ENCODE measurements around the gene SCGB2A2.

SCGB2A2 gene

DNA sequence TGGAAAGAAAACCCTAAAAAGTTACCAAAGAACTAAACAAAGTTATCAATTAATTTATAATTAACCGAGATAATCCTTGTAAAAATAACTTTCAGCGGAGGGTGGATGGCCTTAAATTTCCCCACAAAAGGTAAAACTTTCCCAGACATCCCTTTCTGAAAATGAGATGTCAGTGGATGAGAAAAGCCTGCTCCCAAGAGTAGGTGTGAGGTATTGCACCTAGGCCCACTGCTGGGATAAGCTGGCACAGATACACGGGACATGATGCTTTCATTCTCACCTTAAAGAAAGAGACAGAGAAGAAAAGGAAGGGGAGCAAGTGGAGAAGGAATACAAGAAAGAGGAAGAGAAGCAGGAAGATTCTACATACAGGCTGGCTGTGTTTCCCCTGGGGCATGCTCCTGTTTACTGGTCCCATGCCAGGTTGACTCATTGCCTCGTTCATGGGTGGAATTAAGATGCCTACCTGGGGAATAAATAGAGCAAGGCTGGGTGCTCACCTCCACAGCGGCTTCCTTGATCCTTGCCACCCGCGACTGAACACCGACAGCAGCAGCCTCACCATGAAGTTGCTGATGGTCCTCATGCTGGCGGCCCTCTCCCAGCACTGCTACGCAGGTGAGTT lies at the start of gene SCGB2A2:
Gene SCGB2A2, plus strand, starts transcription at position 505 of the 625 bp plus-strand sequence. Its CDS starts 59 bp downstream, at position 564.
- no peak for DNase-seq (ENCODE audit: low read depth in 3 of 3)

DNA sequence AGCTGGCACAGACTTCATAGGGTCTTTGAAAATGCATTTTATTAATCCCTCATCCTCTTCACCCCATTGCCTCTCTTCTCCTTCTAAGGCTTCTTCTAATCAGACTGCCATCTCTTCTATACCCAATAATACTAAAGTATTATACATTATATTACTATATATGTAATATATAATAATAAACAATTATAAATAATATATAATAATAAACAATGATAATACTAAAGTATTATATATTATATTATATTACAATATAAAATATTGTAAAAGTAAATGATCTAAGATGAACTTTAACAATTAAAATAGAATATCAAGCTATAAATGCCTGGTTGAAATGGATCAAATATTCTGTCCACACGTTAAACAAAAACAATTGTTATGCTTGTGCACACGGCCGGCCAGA lies 48.5 kb upstream of the SCGB2A2 start:
- DNase-seq (ENCODE audit: low read depth in 3 of 3), result no peak

DNA sequence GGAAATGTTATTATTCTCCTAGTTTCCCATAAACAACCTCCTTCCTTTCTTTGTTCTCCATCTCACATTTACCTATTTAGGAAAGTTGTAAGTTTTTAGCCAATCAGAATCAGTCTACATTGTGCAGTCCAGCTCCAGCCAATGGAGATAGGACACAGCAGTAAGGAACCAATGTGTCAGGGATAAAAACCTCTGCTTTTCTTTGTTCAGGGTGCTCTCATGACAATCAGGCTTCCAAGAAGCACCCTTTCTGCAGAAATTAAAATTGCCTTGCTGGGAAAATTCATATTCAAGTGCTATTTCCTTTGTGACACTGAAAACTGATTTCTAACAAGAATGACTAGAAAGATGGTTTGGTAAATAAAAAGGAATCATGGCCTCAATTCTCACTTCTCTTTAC lies 46.9 kb upstream of the SCGB2A2 start:
- no peak for DNase-seq (ENCODE audit: low read depth in 3 of 3)

DNA sequence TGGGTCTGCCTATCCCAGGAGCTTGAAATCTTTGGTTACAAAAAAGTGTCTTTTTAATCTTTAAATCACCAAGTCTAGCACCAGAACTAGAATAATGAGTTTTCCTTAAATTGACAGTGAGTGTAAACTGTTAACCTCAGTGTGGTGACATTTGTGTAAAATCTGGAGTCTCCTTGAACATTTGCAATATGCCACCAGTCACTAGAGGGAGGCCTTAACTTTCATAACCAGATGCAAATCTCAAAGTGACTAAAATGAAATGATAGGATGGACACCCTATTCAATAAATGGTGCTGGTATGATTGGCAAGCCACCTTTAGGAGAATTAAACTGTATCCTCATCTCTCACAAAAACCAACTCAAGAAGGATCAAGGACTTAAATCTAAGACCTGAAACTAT lies 36.2 kb upstream of the SCGB2A2 start:
- no peak for DNase-seq (ENCODE audit: low read depth in 3 of 3)

DNA sequence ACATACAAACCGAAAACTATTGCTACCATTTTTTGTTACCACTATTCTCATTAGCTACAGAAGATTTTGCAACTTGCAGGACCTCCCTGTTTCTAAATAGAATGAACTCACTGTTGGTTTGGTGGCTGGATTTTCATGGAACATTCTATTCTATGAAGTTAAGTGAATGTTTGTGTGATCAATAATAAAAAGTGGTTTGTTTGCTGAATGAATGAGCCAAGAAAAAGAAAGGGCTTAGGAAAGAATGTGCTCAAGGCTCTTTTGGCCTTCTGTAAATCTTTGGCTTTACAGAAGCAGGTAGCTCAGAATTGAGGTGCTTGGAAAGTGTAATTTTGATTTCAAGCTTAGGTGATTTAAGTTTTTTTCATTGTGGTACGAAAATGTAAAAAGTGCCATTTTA lies 33.8 kb upstream of the SCGB2A2 start:
- DNase-seq (ENCODE audit: low read depth in 3 of 3), result no peak

DNA sequence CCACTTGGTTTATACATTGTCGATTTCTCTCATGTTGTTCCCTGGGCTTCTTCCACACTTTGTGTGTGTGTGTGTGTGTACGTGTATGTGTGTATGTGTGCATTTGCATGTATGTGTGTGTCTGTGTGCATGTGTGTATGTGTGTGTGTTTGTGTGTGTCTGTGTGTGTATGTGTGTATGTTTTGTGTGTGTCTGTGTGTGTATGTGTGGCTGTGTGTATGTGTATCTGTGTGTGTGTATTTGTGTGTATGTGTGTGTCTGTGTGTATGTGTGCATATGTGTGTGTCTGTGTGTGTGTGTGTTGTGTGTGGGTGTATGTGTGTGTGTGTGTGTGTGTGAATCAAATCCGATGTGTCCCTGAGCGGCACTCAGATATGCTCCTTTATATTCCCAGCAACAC lies 32.5 kb upstream of the SCGB2A2 start:
- no peak for DNase-seq (ENCODE audit: low read depth in 3 of 3)

DNA sequence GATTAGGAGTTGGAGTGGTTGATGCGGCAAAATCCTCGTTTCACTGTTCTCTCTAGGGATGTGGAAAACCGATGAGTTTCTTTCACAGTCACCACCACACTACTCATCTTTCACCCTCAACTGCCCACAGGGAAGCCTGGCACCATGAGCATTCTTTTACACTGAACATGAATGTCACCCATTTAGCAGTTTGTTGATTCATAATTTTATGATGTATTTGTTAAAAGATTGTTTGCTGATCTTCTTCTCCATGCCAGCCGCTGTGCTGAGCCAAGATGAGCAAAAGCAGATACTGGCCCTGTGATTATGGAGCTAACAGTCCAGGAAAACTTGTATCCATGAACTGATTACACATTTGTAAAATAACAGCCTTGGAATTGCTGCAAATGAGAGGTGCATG lies 31.8 kb upstream of the SCGB2A2 start:
- no peak for DNase-seq (ENCODE audit: low read depth in 3 of 3)

DNA sequence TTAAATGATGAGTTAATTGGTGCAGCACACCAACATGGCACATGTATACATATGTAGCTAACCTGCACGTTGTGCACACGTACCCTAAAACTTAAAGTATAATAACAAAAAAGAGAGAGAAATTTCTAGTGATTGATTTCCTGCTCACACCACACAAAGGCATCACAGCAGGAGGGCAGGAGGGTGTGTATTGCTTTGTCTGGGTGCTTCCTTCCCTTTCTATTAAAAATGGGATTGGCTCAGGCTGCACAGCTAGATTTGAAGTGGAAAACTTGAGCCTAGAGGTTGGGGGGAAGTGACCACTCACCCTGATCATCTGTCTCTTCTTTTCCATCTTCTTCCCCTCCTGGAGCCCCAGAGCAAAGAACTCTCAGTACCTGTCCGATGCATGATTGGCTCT lies 28.9 kb upstream of the SCGB2A2 start:
- no peak for DNase-seq (ENCODE audit: low read depth in 3 of 3)

DNA sequence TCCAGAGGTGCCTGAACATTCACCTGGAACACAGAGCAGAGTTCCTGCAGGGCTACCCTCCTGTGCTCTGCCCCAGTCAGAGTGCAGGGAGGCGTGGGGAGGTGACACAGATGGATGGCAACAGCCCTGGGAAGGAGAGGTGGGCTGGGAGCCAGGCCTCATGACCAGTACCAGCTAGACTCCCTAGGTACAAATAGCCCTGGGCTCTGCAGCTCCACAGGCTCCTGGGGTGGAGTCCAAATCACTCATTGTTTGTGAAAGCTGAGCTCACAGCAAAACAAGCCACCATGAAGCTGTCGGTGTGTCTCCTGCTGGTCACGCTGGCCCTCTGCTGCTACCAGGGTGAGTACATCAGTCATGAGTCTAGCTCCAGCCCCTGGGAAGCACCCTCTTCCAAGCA lies 27.9 kb upstream of the SCGB2A2 start, which contains the start of gene SCGB1D2:
Gene SCGB1D2, plus strand, starts transcription at position 219 of the 400 bp plus-strand sequence. Its CDS starts 69 bp downstream, at position 288.
- no peak for DNase-seq (ENCODE audit: low read depth in 3 of 3)

DNA sequence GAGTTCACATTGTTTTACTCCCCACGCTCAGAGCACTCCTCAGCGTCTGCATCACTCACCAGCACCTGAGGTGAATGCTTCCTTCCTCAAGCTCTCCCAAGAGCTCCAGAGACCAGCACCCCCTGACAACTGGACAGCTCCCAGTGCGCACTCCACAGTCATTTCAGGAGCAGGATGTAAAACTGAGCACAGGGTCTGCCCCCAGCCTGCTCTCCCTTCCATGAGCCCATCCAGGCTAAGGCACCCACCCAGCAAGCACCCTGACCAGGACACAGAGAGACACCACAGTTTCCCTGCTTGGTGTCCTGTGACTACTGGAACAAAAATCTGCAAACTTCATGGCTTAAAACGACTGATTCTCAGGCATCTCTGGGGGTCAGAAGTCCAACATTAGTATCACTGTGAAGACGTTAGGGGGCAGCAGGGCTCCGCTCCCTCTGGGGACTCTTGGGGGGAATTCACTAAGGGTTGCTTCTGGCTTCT lies 24.6 kb upstream of the SCGB2A2 start:
- DNase-seq (ENCODE audit: low read depth in 3 of 3), result no peak

DNA sequence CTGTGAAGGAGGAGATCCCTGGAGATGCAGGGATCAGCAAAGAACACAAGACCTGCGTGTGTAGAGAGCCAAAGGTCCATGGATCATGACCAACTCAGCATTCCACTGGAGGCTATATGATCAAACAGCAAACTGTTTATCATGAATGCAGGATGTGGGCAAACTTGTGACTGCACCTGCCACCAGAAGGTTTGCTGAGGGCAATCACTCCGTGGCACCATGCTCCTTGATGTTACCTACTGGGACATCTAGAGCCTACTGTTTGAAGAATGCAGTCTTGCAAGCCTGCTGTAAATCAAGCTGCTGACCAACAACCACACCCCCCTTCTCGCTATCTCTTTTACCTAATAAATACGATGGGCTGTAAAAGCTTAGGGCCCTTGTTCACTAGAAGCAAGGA lies 18.3 kb upstream of the SCGB2A2 start:
- DNase-seq (ENCODE audit: low read depth in 3 of 3), result no peak

DNA sequence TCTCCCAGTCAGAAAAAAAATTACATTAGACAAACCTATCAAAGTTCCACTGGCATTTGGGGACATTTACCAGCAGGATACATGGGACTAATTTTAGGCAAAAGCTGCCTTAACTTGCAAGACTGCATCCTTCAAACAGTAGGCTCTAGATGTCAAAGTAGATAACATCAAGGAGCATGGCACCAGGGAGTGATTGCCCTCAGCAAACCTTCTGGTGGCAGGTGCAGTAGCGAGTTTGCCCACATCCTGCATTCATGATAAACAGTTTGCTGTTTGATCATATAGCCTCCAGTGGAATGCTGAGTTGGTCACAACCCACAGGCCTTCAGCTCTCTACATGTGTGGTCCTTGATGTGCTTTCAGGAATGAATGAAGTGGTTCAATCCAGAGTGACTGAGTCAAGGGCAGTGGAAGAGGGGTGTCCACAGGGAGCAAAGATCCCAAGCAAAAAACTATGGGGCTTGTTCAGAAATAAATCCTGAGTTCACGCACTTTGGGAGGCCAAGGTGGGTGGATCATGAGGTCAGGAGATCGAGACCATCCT lies 15.9 kb upstream of the SCGB2A2 start:
- no peak for DNase-seq (ENCODE audit: low read depth in 3 of 3)

DNA sequence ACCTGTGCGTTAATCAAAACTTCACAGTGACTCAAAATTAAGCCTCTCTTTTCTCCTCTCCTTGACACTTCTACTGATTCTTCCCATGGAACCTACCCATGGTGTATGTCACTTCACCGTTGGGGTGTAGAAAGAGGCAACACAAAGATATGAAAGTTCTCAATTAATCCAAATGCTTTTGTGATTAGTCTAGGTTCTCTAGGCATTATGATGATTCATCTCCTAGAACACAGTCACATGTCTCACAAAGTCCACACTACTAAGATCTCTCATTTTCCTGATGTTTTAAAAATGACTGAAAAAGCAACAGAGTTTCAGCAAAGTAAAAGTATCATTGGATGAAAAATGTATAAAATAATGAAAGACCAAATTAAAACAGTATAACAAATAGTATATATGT lies 13.7 kb upstream of the SCGB2A2 start:
- no peak for DNase-seq (ENCODE audit: low read depth in 3 of 3)

DNA sequence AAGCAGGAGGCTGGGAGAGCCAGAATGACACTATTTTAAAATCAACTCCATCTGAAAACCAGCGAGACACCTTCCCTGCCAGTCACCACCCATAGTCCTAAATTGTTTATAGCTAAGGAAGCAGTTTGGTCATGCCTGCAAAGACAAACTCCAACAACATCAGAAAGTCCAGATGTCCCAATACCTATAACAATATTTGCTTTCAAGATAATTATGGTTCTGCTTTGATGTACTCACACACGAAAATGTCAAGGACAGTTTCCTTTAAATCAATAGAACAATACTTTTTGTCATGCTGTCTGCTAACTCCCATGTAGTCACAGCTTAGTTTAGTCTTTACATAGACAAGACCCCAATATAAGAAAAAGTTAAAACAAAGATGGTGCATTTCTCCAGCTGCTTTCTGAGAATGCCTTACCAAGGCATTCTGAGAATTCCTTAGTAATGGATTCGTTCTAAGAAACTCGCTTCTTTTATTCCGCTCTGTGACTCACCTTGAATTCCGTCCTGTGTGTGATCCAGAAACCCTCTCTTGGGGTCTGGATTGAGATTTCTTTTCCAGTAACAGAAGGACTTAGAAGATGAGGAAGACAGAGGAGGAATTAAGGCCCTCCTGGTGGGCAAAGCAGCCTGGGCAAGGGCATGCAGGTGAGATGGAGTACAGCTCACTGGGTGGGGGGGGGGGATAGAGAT lies 9.6 kb upstream of the SCGB2A2 start:
- no peak for DNase-seq (ENCODE audit: low read depth in 3 of 3)

DNA sequence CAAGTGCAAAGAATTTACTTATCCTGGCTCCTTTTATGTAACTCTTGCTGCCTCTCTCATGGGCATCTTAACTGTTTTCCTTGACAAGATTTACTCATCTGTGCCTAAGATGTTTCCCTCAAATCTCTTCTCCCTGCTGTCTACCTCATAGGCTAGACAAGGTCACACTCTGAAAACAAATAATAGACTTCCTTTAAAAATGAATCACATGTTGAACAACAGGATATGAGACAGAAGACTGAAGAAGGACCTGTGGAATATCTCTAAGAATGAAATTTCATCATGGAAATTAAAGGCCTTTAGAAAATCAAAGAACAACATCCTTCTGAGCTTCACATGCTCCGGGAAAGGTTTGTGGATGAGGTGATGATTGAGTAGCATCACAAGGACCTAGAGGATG lies 6.0 kb upstream of the SCGB2A2 start:
- DNase-seq (ENCODE audit: low read depth in 3 of 3), result no peak

DNA sequence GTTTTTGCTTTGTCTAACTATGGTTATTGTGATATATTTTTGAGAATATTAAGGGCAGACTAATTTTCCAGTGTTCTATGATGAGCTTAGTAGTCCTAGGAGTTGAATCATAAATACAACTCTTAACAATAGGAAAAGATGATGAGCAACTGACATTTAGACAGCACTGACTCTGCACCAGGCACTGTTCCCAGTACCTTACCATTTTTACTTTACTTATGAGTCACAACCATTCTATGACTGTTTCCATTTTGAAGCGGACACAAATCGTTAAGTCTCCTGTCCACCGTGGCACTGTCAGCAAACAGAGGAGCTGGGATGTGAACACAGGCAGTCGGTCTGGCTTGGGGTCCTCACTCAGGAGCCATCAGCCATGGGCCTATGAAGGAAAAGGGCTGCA lies 3.4 kb upstream of the SCGB2A2 start:
- no peak for DNase-seq (ENCODE audit: low read depth in 3 of 3)

DNA sequence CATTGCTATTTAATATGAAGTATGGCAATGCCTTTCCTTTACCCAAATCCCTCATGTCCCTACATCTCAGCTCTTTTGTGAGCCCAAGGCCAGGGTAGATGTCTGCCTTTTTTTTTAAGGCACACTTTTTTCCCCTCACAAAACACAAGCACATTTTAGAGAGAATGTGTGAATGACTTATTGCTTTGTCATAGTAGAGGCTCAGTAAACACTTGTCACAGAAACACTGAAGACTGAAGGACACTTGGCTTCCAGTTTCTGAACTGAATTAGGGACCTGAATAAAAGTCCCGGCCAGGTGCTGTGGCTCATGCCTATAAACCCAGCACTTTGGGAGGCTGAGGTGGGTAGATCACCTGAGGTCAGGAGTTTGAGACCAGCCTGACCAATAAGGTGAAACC lies 2.9 kb upstream of the SCGB2A2 start:
- no peak for DNase-seq (ENCODE audit: low read depth in 3 of 3)

DNA sequence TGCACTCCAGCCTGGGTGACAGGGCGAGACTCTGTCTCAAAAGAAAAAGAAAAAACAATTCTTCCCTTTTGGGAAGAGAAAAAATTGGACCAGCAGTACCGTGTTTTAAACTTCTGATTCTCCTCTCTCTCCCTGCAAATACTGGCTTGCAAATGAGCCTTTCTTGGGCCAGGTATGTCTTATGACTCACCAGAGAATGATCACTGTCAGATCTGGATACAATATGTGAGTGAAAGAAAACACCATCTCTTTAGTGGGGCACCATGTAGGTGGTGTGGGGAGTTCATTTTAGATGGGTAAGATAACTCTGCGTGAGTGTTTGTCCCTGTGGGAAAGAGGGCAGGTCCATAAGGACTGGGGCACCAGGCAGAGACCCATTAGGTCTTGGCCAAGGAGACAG lies 2.4 kb upstream of the SCGB2A2 start:
- DNase-seq (ENCODE audit: low read depth in 3 of 3), result no peak

DNA sequence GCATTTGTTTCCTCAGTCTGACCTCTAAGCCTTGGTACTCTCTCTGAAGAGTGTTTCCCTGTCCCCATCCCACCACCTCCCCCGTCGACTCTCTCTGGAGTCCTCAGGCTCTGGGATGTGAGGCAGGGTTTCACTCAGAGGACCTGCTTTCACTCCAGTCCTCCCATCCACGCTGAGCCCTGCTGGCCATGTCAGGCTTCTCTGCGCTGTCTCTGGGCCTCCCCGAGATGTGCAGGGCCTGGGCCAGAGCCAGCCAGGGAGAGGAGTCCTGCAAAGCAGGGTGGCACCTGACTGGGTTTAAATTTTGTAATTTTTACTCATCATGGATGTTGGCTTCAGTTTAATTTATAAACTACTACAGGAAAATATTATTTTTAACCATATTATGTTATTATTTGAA lies 3.3 kb downstream of the SCGB2A2 start:
- no peak for DNase-seq (ENCODE audit: low read depth in 3 of 3)

DNA sequence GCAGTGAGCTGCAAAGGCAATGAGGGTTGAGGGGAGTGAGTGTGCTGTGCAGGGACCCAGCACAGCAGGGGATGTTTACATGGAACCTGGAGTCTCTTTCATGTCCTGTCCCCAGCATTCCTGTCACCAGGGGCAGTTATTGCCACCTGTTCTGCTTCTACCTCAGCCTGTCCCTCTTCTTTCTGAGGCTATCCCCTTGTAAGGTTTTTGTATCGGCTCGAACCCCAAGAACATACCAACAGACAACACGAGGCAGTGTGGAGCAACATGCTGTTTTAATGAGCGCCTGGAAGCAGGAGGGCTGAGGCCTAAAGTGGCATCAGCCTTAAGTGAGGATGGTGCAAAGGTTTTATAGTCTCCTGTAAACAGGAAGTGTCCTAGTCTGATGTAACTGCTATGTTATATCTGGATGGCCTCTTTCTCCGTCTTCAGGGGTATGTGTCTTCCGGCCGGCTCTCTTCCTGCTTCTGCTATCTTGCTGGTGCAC lies 3.9 kb downstream of the SCGB2A2 start:
- DNase-seq (ENCODE audit: low read depth in 3 of 3), result no peak

DNA sequence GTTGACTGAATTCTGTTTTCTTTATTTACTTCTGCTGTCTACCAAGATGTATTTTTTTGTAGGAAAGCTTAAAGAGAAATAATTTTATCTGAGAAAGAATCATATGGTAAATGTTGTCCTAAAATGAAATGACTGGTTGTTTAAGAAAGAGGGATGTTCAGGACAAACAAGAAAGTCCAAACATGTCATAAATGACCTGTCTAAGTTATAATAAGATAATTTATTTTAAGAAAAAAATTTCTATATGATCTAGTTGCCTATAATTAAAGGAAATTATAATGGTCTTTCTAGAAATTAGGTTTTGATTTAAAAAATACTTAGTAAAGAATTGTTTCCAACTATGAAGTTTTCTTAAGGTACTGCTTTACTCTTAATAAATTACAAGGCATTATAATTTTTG lies 10.5 kb downstream of the SCGB2A2 start:
- no peak for DNase-seq (ENCODE audit: low read depth in 3 of 3)

DNA sequence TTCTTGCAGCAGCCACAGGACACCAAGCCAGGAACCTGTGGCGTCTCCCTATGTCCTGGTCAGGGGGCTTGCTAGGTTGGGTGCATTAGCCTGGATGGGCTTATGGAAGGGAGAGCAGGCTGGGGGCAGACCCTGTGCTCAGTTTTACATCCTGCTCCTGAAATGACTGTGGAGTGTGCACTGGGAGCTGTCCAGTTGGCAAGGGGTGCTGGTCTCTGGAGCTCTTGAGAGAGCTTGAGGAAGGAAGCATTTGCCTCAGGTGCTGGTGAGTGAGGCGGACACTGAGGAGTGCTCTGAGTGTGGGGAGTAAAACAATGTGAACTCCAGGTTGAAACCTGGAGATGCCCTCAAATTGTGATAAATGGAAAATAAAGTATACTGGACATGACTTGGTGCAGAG lies 25.5 kb downstream of the SCGB2A2 start:
- DNase-seq (ENCODE audit: low read depth in 3 of 3), result no peak

DNA sequence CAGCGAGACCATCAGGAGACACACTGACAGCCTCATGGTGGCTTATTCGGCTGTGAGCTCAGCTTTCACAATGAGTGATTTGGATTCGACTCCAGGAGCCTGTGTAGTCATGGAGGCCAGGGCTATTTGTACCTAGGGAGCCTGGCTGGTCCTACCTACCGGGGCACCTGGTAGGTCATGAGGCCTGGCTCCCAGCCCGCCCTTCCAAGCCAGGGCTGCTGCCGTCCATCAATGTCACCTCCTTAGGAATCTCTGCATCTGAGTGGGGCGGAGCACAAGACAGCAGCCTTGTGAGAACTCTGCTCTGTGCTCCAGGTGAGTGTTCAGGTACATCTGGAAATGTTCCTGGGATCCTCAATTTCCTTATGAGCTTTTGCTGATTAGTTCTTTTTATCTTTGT lies 29.0 kb downstream of the SCGB2A2 start, which contains the start of gene SCGB1D4:
Gene SCGB1D4, minus strand, starts transcription at position 101 of the 400 bp plus-strand sequence. Its CDS starts 65 bp downstream, at position 36.
- no peak for DNase-seq (ENCODE audit: low read depth in 3 of 3)

All from stimulated activated CD4-positive, alpha-beta T cell treated with anti-CD3 and anti-CD28 coated beads, TNF-alpha, amount 100 ng/mL, for 48 hours (primary cell).